ENCODE results near the gene KAT2B.

The KAT2B gene

GRCh38 chr3:20064796-20065564 lies 24.7 kb downstream of the KAT2B start:
- DNase-seq (ENCODE audit: low read depth, low spot score): no peak

- no peak for DNase-seq (ENCODE audit: low read depth, low spot score)
Observed at GRCh38 chr3:20066079-20066478, 25.8 kb downstream of the KAT2B start.

GRCh38 chr3:20066850-20067617 lies 26.8 kb downstream of the KAT2B start:
- DNase-seq (ENCODE audit: low read depth, low spot score): no peak

GRCh38 chr3:20068512-20069177 lies 28.4 kb downstream of the KAT2B start:
- DNase-seq (ENCODE audit: low read depth, low spot score): no peak

- DNase-seq (ENCODE audit: low read depth, low spot score): no peak
Observed at GRCh38 chr3:20069178-20069532, 28.9 kb downstream of the KAT2B start.

GRCh38 chr3:20071175-20071574 lies 30.9 kb downstream of the KAT2B start:
- DNase-seq (ENCODE audit: low read depth, low spot score): no peak

- no peak for DNase-seq (ENCODE audit: low read depth, low spot score)
Observed at GRCh38 chr3:20072422-20072821, 32.2 kb downstream of the KAT2B start.

GRCh38 chr3:20073068-20073467 lies 32.8 kb downstream of the KAT2B start:
- no peak for DNase-seq (ENCODE audit: low read depth, low spot score)

GRCh38 chr3:20073683-20074082 lies 33.4 kb downstream of the KAT2B start:
- DNase-seq (ENCODE audit: low read depth, low spot score): no peak

- DNase-seq (ENCODE audit: low read depth, low spot score): no peak
Observed at GRCh38 chr3:20074226-20075063, 34.2 kb downstream of the KAT2B start.

- no peak for DNase-seq (ENCODE audit: low read depth, low spot score)
Observed at GRCh38 chr3:20075197-20075596, 35.0 kb downstream of the KAT2B start.

- no peak for DNase-seq (ENCODE audit: low read depth, low spot score)
Observed at GRCh38 chr3:20076296-20076997, 36.2 kb downstream of the KAT2B start.

- no peak for DNase-seq (ENCODE audit: low read depth, low spot score)
Observed at GRCh38 chr3:20077068-20077467, 36.8 kb downstream of the KAT2B start.

GRCh38 chr3:20078194-20078714 lies 38.0 kb downstream of the KAT2B start:
- no peak for DNase-seq (ENCODE audit: low read depth, low spot score)

- DNase-seq (ENCODE audit: low read depth, low spot score): no peak
Observed at GRCh38 chr3:20079621-20080020, 39.4 kb downstream of the KAT2B start.

GRCh38 chr3:20080956-20081554 lies 40.8 kb downstream of the KAT2B start:
- no peak for DNase-seq (ENCODE audit: low read depth, low spot score)

GRCh38 chr3:20083253-20083652 lies 43.0 kb downstream of the KAT2B start:
- no peak for DNase-seq (ENCODE audit: low read depth, low spot score)

GRCh38 chr3:20083953-20084352 lies 43.7 kb downstream of the KAT2B start:
- no peak for DNase-seq (ENCODE audit: low read depth, low spot score)

- DNase-seq (ENCODE audit: low read depth, low spot score): no peak
Observed at GRCh38 chr3:20091331-20092047, 51.2 kb downstream of the KAT2B start.

GRCh38 chr3:20095470-20095869 lies 55.2 kb downstream of the KAT2B start:
- no peak for DNase-seq (ENCODE audit: low read depth, low spot score)
